COLO668 (cell line): ENCODE data around the gene GPR146.
"Not testable (repeated sequence)": the region's sequence is repeated elsewhere in the genome, so short reads cannot be mapped to it uniquely, and the experiment has no call there.

Experiments used
- DNase-seq: peaks from one replicate; lab custom pipeline; 2025; ENCODE audit not compliant: unreplicated experiment; lab: John Stamatoyannopoulos, UW

The GPR146 gene

DNA sequence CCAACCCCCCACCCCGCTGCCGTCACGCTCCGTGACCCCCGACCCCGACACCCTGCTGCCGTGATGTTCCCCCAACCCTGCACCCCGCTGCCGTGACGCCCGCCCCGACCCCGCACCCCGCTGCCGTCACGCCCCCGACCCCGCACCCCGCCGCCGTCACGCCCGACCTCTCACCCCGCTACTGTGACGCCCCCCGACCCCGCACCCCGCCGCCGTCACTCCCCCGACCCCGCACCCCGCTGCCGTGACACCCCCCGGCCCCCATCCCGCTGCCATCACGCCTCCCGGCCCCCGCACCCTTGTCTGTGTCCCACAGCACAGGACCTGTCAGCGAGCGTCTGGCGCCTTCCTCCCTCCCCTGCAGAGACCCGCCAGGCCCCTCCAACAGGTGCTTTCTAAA lies 29.7 kb downstream of the GPR146 start:
- not testable (repeated sequence) for DNase-seq

DNA sequence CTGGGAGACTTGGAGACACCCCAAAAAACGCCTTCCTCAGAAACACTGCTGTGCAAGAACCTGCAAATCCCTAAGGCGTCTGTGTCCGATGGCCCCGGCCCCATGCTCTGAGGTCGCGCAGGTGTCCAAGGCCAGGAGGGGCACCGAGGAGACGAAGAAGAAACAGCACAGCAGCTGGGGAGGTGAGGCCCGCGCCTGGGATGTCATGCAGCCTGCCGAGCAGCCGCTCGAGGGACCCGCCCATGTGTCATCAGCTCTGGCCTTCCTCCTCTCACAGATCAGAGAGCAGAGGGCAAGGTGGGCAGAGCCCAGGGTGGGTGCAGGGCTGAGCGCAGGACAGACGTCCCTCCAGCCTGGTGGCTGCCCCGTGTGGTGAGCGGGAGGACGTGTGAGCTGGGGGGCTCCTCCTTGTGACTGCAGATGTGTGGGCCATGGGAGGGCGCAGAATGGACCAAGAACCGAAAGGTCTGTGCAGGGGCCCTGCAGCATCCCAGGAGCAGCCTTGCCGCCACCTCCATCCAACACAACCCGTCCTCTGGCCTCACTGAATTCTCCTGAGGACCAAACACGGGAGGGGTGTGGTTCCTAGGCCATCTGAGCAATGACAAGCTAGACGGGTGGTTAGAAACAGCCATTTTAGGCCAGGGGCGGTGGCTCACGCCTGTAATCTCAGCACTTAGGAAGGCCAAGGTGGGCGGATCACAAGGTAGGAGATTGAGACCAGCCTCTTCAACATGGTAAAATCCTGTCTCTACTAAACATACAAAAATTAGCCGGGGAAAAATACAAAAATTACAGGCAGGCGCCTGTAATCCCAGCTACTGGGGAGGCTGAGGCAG lies 30.5 kb downstream of the GPR146 start:
- no peak for DNase-seq

GRCh38 chr7:1076184-1077072 lies 32.1 kb downstream of the GPR146 start:
- DNase-seq = no peak

DNA sequence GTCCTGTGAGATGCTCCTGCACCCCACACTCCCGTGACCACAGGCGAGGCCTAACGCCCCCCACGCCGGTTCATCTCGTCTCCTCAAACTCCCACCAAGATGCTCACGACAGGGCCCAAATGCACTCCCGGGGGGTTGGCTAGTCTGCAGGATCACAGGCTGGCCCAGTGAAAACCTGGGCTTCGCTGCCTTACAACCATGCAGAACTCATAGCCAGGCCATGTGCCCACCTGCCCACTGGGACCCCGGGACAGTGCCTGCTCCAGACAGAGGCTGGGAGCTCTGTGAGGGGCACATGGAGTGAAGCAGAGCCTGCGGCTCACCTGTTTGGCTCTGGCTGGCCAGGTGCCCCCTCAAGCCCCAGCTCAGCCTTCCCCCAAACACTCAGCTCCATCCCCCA lies 34.2 kb downstream of the GPR146 start:
- no peak for DNase-seq

GRCh38 chr7:1078985-1079384 lies 34.6 kb downstream of the GPR146 start:
- DNase-seq = no peak

DNA sequence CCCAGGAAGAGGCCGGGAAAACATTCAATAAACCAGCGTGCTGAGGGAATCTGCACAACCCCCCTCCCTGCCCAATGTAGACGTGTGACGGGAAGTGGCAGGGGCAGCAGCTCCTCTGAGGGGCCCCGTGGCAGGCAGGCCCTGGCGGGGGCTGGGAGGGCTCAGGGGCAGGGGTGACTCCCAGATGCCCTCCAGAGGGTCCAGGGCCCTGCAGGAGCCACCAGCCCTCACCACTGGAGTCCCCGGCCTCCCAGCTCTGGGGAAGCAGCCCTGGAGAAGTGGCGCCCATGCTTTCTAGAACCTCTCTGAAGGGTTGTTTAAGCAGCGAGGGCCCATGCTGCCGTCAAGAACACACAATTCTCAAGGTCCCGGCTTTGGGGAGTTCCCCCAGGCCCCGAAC lies 35.2 kb downstream of the GPR146 start:
- no peak for DNase-seq

GRCh38 chr7:1080252-1080920 lies 36.0 kb downstream of the GPR146 start:
- no peak for DNase-seq

- DNase-seq = no peak
Observed at GRCh38 chr7:1080921-1081255, 36.5 kb downstream of the GPR146 start.

DNA sequence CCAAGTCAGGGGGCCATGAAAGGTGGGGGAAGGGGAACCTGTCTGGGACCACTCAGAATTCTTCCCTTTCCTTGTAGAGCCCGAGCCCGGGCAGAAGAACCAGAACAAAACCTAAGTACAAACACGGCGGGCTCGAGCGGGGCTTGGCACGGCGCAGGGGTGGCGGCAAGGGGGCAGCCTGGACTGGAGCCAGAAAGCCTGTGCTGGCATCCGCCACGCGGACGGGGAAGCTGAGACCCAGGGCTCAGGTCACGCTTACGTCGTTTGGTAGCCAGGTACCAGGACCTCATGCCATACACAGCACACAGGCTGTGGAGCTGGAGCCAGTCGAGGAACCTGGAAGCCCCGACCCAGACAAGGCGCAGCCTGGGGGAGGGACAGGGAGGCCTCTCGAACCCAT lies 37.0 kb downstream of the GPR146 start:
- peak; percentile 56 for DNase-seq

- DNase-seq = peak; percentile 93
Observed at GRCh38 chr7:1081931-1082401, 37.6 kb downstream of the GPR146 start.

GRCh38 chr7:1083729-1084657 lies 39.6 kb downstream of the GPR146 start:
- no peak for DNase-seq

DNA sequence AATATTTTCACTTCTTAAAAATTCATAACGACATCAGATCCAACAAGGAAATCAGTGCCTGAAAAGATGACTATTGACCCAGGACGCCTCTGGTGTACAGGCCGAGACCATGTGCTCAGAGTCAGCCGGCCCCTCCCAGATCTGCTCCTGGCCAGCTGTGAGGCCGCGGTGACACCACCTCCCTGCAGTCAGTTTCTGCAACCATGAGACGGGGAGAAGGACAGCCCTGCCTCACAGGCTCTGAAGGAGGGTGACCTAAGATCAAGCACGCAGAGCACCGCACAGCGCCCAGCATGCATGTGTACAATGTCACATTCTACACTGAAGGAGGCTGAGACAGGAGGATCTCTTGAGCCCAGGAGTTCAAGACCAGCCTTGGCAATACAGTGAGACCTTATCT lies 40.9 kb downstream of the GPR146 start:
- DNase-seq = no peak

GRCh38 chr7:1085910-1086421 lies 41.6 kb downstream of the GPR146 start:
- DNase-seq = no peak

- peak; percentile 53 for DNase-seq
Observed at GRCh38 chr7:1086588-1087464, 42.5 kb downstream of the GPR146 start.

- no peak for DNase-seq
Observed at GRCh38 chr7:1087465-1087814, 43.1 kb downstream of the GPR146 start.

- DNase-seq = peak; percentile 22
Observed at GRCh38 chr7:1087952-1088920, 43.9 kb downstream of the GPR146 start, which contains the start of gene GPER1. Gene GPER1 (plus strand): TSS chr7:1088113. CDS start chr7:1091729, 3,616 bp downstream.

DNA sequence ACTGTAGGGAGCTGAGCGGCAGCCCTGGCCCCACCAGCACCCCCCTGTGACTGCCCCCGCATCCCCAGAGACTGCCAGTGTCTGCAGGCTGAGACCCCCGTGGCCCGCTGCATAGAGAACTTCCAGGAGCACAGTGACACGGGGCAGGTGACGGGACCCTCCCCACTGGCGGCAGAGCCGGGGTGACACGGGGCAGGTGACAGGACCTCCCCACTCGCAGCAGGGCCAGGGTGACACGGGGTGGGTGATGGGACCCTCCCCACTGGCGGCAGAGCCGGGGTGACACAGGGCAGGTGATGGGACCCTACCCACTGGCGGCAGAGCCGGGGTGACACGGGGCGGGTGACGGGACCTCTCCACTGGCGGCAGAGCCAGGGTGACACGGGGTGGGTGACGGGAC lies 45.9 kb downstream of the GPR146 start:
- no peak for DNase-seq
